ENCODE results near the gene PIP5K1B. TPM values are rescaled to one million over a fixed set of nuclear protein-coding genes. Genes with fewer than 3 reads are reported as not detected.

Gene PIP5K1B
- total and polyA plus RNA-seq, 10 of the 15 experiments (the other 5 are each of a cell fraction or from before 2014, with no cell fraction given) = 6.8 to 16.3 (median 10.6) TPM

- no peak for ATAC-seq
- H3K36me3 ChIP-seq (ENCODE audit: control insufficient read depth in 2 of 2, insufficient read depth in 2 of 2, low read length in 1 of 2) = peaks cover 0 to 2% of the 10 kb centered on the region in 2 experiments; a peak in 2 of 4 replicates
- H2AFZ ChIP-seq (ENCODE audit: control insufficient read depth, low read depth, low read length) = no peak overlapping the region
- no peaks in the 10 kb centered on the region for H4K20me1 ChIP-seq (ENCODE audit: control insufficient read depth, insufficient read depth)
- in situ Hi-C loops (cut with MboI) (no loop called here), intact Hi-C loops (cut with micrococcal nuclease; ENCODE audit: unreplicated experiment) (no loop called here)
- H3K27ac ChIP-seq (ENCODE audit: control insufficient read depth, insufficient read depth) = no peak overlapping the region
- no peak overlapping the region for H3K4me3 ChIP-seq
- 94% methylated on average over 3 of the region's 3 CpGs for WGBS (ENCODE audit: insufficient coverage, insufficient replicate concordance, low lambda C conversion rate, missing lambda C conversion rate)
- no peak for DNase-seq (ENCODE audit: low read depth, low spot score)
- no peak for TF ChIP-seq EED (IDR thresholded peaks at IDR 0.05; ENCODE audit: low read depth)
- no peak for TF ChIP-seq FOXM1 (IDR thresholded peaks at IDR 0.05; ENCODE audit: low read depth, low read length)
- TF ChIP-seq BCL11A (IDR thresholded peaks at IDR 0.05; ENCODE audit: low read depth, low read length) = no peak
- TF ChIP-seq E2F8 (IDR thresholded peaks at IDR 0.05; ENCODE audit: low read depth, partially characterized antibody) = no peak
- no peak for TF ChIP-seq ZBED1 (IDR thresholded peaks at IDR 0.05; ENCODE audit: borderline replicate concordance)
- TF ChIP-seq PML (IDR thresholded peaks at IDR 0.05; ENCODE audit: low read length) = no peak
- no peak for TF ChIP-seq PKNOX1 (IDR thresholded peaks at IDR 0.05)
- TF ChIP-seq KAT2A (conservative IDR thresholded peaks at IDR 0.05; ENCODE audit: control insufficient read depth, low read depth, low read length) = no peak
- no peak for TF ChIP-seq NFYA (IDR thresholded peaks at IDR 0.05; ENCODE audit: borderline replicate concordance, low read depth, low read length)
- TF ChIP-seq CEBPB (IDR thresholded peaks at IDR 0.05; ENCODE audit: borderline replicate concordance in 1 of 2, low read depth in 2 of 2, low read length in 2 of 2) = no peak
- ChIA-PET SMC1A (ENCODE audit: uncharacterized antibody, unreplicated experiment) (no interaction called here), POLR2A (no interaction called here), RAD21 (ENCODE audit: unreplicated experiment) (no interaction called here), CTCF (interaction anchor here (0.8 kb wide), 1 partner anchor 218 kb away, joined by 3 read pairs; no protein-coding TSS in a partner anchor)
- H3K9ac ChIP-seq (ENCODE audit: control insufficient read depth, insufficient read depth, low read length) = no peak overlapping the region
- no peaks in the 10 kb centered on the region for H3K79me2 ChIP-seq (ENCODE audit: control insufficient read depth, insufficient read depth, low read length)
- H3K27me3 ChIP-seq (replicated peaks in 1 of 2; ENCODE audit: control insufficient read depth in 2 of 2, insufficient read depth in 2 of 2, low read length in 1 of 2) = no peaks in the 10 kb centered on the region
- no peak overlapping the region for H3K4me2 ChIP-seq (ENCODE audit: control insufficient read depth, insufficient read depth)
- no peak for FAIRE-seq
- H3K4me1 ChIP-seq (ENCODE audit: control insufficient read depth, insufficient read depth, low read length) = peaks cover 6% of the 10 kb centered on the region
- H3K9me3 ChIP-seq (replicated peaks; ENCODE audit: control insufficient read depth, insufficient read depth, low read length) = no peaks in the 10 kb centered on the region
- no TSS peak for BruUV-seq (replicated peaks)
Observed at GRCh38 chr9:68791169-68791568, 86.1 kb downstream of the PIP5K1B start.
